RWPE2 (cell line): Measurements from ENCODE around the gene VASN.

Experiments
- ATAC-seq: fragments of 200-7000 bp; cut with Tn5 transposase; 3 replicates; pipeline ENCODE4 v1.9.1; 2021; ENCODE audit warnings: low read depth
- DNase-seq: peaks from one replicate; pipeline ENCODE4 v3.0.0-alpha.2; 2020; ENCODE audit warnings: low spot score
- H3K27ac ChIP-seq: fragments of 450-650 bp; 2 replicates; pipeline ENCODE4 v1.5.1; 2017; ENCODE audit warnings: mild to moderate bottlenecking; ENCODE audit not compliant: poor library complexity, severe bottlenecking
- H3K27me3 ChIP-seq: fragments of 250-450 bp; sonication (Bioruptor Pico); 2 replicates; pipeline ENCODE4 v1.5.1; 2021; ENCODE audit warnings: mild to moderate bottlenecking, moderate library complexity; ENCODE audit not compliant: insufficient read depth, poor library complexity, severe bottlenecking
- H3K36me3 ChIP-seq: fragments of 250-450 bp; sonication (Bioruptor Pico); 2 replicates; pipeline ENCODE4 v1.5.1; 2020; ENCODE audit warnings: low read depth, mild to moderate bottlenecking, moderate library complexity
- H3K4me1 ChIP-seq: fragments of 250-450 bp; sonication (Bioruptor Pico); 2 replicates; pipeline ENCODE4 v1.5.1; 2021; ENCODE audit warnings: mild to moderate bottlenecking, moderate library complexity; ENCODE audit not compliant: insufficient read depth, poor library complexity, severe bottlenecking
- H3K4me3 ChIP-seq: fragments of 250-450 bp; sonication (Bioruptor Pico); 2 replicates; pipeline ENCODE4 v1.5.1; 2021; ENCODE audit warnings: mild to moderate bottlenecking, moderate library complexity; ENCODE audit not compliant: severe bottlenecking
- H3K9me3 ChIP-seq: fragments of 250-450 bp; sonication (Bioruptor Pico); 2 replicates; pipeline ENCODE4 v1.5.1; 2021; ENCODE audit warnings: mild to moderate bottlenecking, moderate library complexity; ENCODE audit not compliant: severe bottlenecking
- TF ChIP-seq, protein P1 (sequence below): fragments of 450-650 bp; IDR thresholded peaks from one replicate; pipeline ENCODE4 v1.5.1; 2017; ENCODE audit warnings: mild to moderate bottlenecking, moderate library complexity; ENCODE audit not compliant: poor library complexity, severe bottlenecking

The VASN gene

DNA sequence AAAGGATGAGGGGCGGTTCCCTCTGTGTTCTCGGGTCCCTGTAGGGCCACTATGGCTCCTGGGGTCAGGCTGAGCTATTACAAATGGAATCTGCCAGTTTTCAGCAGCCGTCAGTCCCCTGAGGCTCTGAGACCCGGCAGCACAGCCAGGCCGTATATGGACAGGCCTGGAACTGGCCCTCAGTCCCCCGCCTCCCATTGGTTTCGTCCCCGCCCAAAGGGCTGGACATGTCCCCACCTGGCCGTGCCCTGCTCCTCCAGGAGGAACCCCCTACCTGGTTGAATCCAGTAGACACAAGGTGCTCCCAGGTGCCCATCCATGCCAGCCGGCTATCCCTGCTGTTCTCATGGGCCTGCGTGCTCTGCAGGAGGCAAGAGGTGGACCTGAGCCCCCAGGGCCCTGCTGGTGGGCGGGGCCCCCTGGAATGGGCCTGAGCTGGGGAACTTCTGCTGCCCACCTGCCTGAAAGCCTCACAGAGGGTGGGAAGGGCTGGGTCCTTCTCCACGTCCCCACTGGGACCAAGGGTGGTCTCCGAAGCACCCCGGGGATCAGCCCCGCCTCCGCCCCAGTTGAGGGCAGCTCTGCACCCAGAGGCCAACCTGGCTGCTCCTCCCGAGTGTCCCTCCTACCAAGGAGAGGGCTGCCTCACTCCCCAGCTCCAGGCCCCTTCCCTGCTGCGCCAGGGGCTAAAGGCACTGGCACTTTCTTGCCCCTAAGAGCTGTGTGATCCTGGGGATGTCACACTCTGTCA is 16.8 kb downstream of the VASN start:
- DNase-seq (no peak), ATAC-seq (no peak)
- Histone ChIP-seq H3K36me3 (no peaks in the 10 kb centered on the region; the same call in 1 of the 2 replicates), H3K4me3 (no peak overlapping the region), H3K27ac (no peak overlapping the region), H3K9me3 (no peaks in the 10 kb centered on the region), H3K4me1 (peaks cover 14% of the 10 kb centered on the region), H3K27me3 (no peaks in the 10 kb centered on the region)
- TF ChIP-seq, protein P1, sequence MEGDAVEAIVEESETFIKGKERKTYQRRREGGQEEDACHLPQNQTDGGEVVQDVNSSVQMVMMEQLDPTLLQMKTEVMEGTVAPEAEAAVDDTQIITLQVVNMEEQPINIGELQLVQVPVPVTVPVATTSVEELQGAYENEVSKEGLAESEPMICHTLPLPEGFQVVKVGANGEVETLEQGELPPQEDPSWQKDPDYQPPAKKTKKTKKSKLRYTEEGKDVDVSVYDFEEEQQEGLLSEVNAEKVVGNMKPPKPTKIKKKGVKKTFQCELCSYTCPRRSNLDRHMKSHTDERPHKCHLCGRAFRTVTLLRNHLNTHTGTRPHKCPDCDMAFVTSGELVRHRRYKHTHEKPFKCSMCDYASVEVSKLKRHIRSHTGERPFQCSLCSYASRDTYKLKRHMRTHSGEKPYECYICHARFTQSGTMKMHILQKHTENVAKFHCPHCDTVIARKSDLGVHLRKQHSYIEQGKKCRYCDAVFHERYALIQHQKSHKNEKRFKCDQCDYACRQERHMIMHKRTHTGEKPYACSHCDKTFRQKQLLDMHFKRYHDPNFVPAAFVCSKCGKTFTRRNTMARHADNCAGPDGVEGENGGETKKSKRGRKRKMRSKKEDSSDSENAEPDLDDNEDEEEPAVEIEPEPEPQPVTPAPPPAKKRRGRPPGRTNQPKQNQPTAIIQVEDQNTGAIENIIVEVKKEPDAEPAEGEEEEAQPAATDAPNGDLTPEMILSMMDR, result no peak

DNA sequence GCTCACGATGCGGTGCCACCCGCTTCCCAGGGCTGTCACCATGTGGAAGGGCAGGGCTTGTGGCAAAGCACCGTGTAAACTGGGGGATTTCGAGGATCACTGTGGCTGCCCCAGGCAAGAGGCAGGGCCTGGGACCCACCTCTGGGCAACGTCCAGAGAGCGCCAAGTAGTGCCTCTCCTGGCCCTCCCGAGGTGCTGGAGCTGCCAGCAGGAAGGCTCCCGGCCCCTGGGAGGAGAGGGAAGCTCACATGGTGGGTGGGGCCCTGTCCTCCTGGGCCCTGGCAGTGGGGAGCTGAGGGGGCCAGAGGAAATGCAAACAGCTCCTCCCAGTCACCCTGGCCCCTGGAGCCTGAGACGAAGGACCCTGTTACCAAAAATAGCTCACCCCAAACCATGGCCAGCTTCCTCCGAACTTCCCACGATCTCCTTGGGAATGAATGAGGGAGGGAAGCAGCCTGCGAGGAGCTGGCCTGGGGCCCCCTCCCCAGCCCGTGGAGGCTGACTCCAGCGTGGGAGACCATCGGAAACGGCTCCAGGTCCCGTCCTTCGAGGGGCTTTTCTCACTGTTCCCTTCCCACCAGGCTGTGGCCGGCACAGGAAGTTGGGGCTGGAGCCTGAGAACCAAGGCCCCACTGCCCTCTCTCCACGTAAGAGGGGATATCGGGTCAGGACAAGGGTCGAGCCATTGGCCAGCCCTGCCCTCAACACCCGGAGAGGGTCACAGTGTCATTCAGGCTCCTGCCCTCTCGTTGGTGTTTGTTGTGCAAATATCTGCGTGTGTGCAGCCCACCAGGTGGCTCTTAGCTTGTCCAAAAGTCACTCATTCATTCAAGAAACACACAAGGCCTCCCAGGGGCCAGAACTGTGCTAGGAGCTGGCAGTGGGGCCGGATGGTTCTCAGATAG is 17.7 kb downstream of the VASN start:
- H3K27me3 ChIP-seq, result no peaks in the 10 kb centered on the region

DNA sequence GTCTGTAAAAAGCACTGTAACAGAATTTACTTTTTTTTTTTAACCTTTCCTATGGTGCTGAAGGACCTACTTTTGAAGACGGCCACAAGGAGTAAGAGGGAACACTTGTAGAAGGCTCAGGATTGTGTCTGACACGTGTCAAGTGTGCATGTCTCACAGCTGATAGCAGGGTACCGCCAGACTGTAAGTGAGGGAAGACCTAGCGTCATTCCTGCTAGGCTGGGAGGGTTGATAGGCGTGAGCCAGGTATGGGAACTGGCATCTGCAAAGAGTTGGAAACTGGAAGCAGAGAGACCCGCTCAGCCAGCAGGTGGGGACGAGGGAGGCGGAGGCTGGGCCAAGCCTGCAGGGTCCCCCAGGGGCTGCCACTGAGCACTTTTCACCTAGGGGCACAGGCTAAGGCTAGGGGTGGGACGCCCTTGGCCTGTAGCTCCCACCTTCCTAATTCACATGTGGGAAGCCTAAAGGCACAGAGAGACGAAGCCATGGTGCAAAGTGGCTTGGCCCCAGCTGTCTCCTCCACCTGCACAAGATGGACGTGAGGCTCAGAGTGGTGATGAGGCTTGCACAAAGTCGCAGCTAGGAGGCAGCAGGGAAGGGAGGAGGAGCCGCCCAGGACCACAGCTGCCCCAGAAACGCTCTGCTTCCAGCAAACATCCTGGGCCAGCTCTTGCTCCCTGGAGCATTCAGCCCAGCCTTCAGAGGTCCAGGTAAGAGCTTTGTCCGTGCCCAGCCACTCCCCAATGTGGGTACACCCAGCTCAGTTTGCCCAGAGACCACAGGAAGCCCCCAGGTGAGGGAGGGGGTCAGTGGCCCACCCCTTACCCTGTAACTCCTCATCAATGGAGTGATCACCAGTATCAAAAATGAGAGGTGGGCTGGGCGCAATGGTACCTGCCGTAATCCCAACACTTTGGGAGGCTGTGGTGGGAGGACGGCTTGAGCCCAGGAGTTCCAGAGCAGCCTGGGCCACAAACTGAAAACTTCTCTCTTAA is 18.9 kb downstream of the VASN start:
- Histone ChIP-seq H3K9me3 (no peaks in the 10 kb centered on the region), H3K4me1 (peaks cover 17% of the 10 kb centered on the region), H3K27me3 (no peaks in the 10 kb centered on the region), H3K36me3 (peaks cover 3% of the 10 kb centered on the region; the same call in 1 of the 2 replicates), H3K27ac (no peak overlapping the region), H3K4me3 (no peak overlapping the region)
- TF ChIP-seq, protein P1, result no peak
- ATAC-seq (no peak), DNase-seq (no peak)

More for the DNA sequence above, 17.7 kb downstream of the VASN start:
- H3K4me3 ChIP-seq, result no peak overlapping the region
- H3K27ac ChIP-seq, result no peak overlapping the region
- H3K9me3 ChIP-seq, result no peaks in the 10 kb centered on the region
- ATAC-seq (no peak), DNase-seq (no peak)
- peaks cover 17% of the 10 kb centered on the region for H3K4me1 ChIP-seq
- H3K36me3 ChIP-seq, result peaks cover 3% of the 10 kb centered on the region; the same call in 1 of the 2 replicates
- TF ChIP-seq, protein P1, result no peak

DNA sequence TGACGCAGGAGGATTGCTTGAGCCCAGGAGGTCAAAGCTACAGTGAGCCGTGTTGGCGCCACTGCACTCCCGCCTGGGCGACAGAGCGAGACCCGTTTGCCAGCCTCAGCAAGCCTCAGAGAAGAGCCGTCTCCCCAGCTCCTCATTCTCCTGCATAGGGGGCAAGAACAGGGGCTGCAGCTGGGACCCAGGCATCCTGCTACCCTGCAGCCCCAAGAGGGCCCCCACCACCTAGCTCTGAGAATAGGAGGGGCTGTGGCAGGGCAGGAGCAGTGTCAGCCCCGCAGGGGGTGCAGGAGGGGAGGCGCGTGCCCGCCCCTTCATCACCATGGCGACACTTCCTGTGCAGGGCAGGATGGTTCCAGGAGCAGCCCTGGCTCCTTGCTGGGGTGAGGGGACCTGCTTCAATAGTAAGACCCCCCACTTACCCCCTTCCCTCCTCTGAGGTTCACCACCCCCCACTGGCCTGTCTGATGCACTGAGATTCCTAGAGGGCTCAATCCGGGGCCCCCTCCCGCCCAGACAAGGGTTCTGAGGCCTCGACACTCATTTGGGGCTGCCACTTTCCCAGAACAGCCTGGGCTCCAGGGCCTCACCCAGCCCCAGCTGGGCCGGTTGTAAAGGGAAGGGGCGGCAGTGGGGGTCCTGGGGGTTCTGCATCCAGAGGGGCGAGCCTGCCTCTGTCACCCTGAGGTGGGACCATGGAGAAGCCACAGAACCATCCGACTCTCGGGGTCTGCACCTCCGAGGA is 20.2 kb downstream of the VASN start:
- ATAC-seq (no peak), DNase-seq (no peak)
- Histone ChIP-seq H3K4me1 (peaks cover 17% of the 10 kb centered on the region), H3K36me3 (0 out of 2 replicates have a peak, but pooled peaks cover 3% of the 10 kb centered on the region), H3K4me3 (no peak overlapping the region), H3K9me3 (no peaks in the 10 kb centered on the region), H3K27me3 (no peaks in the 10 kb centered on the region), H3K27ac (peak overlapping the region; percentile 83)
- TF ChIP-seq, protein P1, result no peak
